ENCODE data around the gene PLCG1.

DNA sequence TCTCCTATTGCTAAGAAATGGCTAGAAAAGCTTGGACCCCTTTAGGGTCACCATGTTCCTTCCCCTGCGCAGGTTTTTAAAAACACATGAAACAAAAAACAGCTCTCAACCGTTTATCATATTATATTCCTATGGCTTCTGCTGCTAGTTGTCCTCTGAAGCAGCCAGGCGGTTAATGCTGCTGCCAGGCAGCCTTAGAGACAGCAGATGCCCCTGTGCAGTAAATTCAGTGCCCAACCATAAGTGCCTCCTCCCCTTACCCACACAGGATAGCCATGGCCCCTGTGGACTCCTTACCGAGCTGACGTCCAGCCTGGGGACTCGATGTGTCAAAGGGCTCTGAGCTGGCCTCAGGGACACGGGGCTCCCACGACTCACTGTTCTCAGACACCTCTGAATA lies 64.4 kb downstream of the PLCG1 start:
- TF ChIP-seq TAF1 (IDR thresholded peaks at IDR 0.05; ENCODE audit: borderline replicate concordance, low read depth, low read length) (no peak), POLR2AphosphoS5 (IDR thresholded peaks at IDR 0.05; ENCODE audit: low read depth, low read length) (no peak), POLR2A (IDR thresholded peaks at IDR 0.05; ENCODE audit: low read depth, low read length) (no peak)

Data from GM12892 (cell line).